Kasumi-1 (cell line): ENCODE results near the gene TMEM72.

Experiments used
- DNase-seq, 2 experiments: peaks; one replicate each; lab custom pipeline; 2025; lab: John Stamatoyannopoulos, UW

The TMEM72 gene

GRCh38 chr10:44968091-44968490 lies 57.0 kb downstream of the TMEM72 start:
- peak; percentile 98 for DNase-seq

- peak; percentile 83 to 92 for DNase-seq
Observed at GRCh38 chr10:44968500-44969400, 57.6 kb downstream of the TMEM72 start.

- DNase-seq, result no peak
Observed at GRCh38 chr10:44969854-44970253, 58.7 kb downstream of the TMEM72 start.

- DNase-seq, result no peak
Observed at GRCh38 chr10:44970812-44971395, 59.8 kb downstream of the TMEM72 start.

GRCh38 chr10:44971434-44971833 lies 60.3 kb downstream of the TMEM72 start:
- no peak for DNase-seq

GRCh38 chr10:44971935-44972757 lies 61.0 kb downstream of the TMEM72 start:
- DNase-seq, result no peak

GRCh38 chr10:44972874-44973306 lies 61.8 kb downstream of the TMEM72 start:
- no peak for DNase-seq

- DNase-seq, result no peak
Observed at GRCh38 chr10:44973323-44974081, 62.4 kb downstream of the TMEM72 start.

- DNase-seq, result no peak
Observed at GRCh38 chr10:44974082-44974627, 63.0 kb downstream of the TMEM72 start.

- DNase-seq, result peak; percentile 50 to 62
Observed at GRCh38 chr10:44974628-44975430, 63.7 kb downstream of the TMEM72 start.

- peak; percentile 52 to 76 for DNase-seq
Observed at GRCh38 chr10:44975431-44976331, 64.5 kb downstream of the TMEM72 start.

GRCh38 chr10:44976352-44977198 lies 65.4 kb downstream of the TMEM72 start:
- DNase-seq, result no peak

- no peak for DNase-seq
Observed at GRCh38 chr10:44977287-44978212, 66.4 kb downstream of the TMEM72 start.

- no peak for DNase-seq
Observed at GRCh38 chr10:44978213-44978569, 67.1 kb downstream of the TMEM72 start.

- no peak for DNase-seq
Observed at GRCh38 chr10:44978570-44979280, 67.6 kb downstream of the TMEM72 start, which contains the start of gene DEPP1. TSS of gene DEPP1 (minus strand) at chr10:44978809. CDS start at chr10:44978030, 779 bp downstream.

- no peak for DNase-seq
Observed at GRCh38 chr10:44979281-44980191, 68.4 kb downstream of the TMEM72 start.
